ENCODE results near the gene CHPF2.

DNA sequence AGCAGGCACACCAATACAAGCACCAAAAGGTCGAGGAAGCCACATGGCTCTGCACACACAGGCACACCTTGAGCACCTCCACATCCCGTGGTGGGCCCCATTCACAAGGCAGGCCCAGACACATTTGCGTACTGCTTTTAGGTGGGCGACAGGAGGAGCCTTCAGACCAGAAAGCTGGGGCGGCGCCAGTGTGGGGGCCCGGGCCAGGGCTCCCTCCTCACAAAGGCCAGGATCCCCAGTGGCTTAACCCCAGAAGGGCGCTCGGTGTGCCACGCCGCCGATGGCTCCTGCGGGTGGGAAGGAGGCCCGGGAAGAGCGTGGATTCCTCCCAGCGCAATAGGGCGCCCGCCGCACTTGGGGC lies 19.0 kb downstream of the CHPF2 start:
- TF ChIP-seq, protein P1, sequence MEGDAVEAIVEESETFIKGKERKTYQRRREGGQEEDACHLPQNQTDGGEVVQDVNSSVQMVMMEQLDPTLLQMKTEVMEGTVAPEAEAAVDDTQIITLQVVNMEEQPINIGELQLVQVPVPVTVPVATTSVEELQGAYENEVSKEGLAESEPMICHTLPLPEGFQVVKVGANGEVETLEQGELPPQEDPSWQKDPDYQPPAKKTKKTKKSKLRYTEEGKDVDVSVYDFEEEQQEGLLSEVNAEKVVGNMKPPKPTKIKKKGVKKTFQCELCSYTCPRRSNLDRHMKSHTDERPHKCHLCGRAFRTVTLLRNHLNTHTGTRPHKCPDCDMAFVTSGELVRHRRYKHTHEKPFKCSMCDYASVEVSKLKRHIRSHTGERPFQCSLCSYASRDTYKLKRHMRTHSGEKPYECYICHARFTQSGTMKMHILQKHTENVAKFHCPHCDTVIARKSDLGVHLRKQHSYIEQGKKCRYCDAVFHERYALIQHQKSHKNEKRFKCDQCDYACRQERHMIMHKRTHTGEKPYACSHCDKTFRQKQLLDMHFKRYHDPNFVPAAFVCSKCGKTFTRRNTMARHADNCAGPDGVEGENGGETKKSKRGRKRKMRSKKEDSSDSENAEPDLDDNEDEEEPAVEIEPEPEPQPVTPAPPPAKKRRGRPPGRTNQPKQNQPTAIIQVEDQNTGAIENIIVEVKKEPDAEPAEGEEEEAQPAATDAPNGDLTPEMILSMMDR (conservative IDR thresholded peaks at IDR 0.05; ENCODE audit: low read depth in 2 of 2), result no peak
- TF ChIP-seq EZH2 (IDR thresholded peaks at IDR 0.05; ENCODE audit: low read depth, unreplicated experiment), result peak; percentile 59
- no peak for TF ChIP-seq EZH2phosphoT487 (IDR thresholded peaks at IDR 0.05; ENCODE audit: unreplicated experiment)
- TF ChIP-seq, protein P2, sequence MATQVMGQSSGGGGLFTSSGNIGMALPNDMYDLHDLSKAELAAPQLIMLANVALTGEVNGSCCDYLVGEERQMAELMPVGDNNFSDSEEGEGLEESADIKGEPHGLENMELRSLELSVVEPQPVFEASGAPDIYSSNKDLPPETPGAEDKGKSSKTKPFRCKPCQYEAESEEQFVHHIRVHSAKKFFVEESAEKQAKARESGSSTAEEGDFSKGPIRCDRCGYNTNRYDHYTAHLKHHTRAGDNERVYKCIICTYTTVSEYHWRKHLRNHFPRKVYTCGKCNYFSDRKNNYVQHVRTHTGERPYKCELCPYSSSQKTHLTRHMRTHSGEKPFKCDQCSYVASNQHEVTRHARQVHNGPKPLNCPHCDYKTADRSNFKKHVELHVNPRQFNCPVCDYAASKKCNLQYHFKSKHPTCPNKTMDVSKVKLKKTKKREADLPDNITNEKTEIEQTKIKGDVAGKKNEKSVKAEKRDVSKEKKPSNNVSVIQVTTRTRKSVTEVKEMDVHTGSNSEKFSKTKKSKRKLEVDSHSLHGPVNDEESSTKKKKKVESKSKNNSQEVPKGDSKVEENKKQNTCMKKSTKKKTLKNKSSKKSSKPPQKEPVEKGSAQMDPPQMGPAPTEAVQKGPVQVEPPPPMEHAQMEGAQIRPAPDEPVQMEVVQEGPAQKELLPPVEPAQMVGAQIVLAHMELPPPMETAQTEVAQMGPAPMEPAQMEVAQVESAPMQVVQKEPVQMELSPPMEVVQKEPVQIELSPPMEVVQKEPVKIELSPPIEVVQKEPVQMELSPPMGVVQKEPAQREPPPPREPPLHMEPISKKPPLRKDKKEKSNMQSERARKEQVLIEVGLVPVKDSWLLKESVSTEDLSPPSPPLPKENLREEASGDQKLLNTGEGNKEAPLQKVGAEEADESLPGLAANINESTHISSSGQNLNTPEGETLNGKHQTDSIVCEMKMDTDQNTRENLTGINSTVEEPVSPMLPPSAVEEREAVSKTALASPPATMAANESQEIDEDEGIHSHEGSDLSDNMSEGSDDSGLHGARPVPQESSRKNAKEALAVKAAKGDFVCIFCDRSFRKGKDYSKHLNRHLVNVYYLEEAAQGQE (IDR thresholded peaks at IDR 0.05; ENCODE audit: unreplicated experiment), result no peak
- TF ChIP-seq CREB1 (CRISPR knock-in tag; IDR thresholded peaks at IDR 0.05; ENCODE audit: low read depth), result no peak
- TF ChIP-seq POLR2AphosphoS5 (IDR thresholded peaks at IDR 0.05; ENCODE audit: low read depth), result no peak
- no peak for TF ChIP-seq ZNF114 (CRISPR knock-in tag; IDR thresholded peaks at IDR 0.05)
- no peak for TF ChIP-seq JUNB (IDR thresholded peaks at IDR 0.05; ENCODE audit: unreplicated experiment)
- TF ChIP-seq, protein P3, sequence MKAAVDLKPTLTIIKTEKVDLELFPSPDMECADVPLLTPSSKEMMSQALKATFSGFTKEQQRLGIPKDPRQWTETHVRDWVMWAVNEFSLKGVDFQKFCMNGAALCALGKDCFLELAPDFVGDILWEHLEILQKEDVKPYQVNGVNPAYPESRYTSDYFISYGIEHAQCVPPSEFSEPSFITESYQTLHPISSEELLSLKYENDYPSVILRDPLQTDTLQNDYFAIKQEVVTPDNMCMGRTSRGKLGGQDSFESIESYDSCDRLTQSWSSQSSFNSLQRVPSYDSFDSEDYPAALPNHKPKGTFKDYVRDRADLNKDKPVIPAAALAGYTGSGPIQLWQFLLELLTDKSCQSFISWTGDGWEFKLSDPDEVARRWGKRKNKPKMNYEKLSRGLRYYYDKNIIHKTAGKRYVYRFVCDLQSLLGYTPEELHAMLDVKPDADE (IDR thresholded peaks at IDR 0.05), result no peak
- no peak for TF ChIP-seq ZNF331 (CRISPR knock-in tag; IDR thresholded peaks at IDR 0.05; ENCODE audit: low read depth)
- no peak for TF ChIP-seq STAT1 (IDR thresholded peaks at IDR 0.05; ENCODE audit: unreplicated experiment)
- TF ChIP-seq, protein P4, sequence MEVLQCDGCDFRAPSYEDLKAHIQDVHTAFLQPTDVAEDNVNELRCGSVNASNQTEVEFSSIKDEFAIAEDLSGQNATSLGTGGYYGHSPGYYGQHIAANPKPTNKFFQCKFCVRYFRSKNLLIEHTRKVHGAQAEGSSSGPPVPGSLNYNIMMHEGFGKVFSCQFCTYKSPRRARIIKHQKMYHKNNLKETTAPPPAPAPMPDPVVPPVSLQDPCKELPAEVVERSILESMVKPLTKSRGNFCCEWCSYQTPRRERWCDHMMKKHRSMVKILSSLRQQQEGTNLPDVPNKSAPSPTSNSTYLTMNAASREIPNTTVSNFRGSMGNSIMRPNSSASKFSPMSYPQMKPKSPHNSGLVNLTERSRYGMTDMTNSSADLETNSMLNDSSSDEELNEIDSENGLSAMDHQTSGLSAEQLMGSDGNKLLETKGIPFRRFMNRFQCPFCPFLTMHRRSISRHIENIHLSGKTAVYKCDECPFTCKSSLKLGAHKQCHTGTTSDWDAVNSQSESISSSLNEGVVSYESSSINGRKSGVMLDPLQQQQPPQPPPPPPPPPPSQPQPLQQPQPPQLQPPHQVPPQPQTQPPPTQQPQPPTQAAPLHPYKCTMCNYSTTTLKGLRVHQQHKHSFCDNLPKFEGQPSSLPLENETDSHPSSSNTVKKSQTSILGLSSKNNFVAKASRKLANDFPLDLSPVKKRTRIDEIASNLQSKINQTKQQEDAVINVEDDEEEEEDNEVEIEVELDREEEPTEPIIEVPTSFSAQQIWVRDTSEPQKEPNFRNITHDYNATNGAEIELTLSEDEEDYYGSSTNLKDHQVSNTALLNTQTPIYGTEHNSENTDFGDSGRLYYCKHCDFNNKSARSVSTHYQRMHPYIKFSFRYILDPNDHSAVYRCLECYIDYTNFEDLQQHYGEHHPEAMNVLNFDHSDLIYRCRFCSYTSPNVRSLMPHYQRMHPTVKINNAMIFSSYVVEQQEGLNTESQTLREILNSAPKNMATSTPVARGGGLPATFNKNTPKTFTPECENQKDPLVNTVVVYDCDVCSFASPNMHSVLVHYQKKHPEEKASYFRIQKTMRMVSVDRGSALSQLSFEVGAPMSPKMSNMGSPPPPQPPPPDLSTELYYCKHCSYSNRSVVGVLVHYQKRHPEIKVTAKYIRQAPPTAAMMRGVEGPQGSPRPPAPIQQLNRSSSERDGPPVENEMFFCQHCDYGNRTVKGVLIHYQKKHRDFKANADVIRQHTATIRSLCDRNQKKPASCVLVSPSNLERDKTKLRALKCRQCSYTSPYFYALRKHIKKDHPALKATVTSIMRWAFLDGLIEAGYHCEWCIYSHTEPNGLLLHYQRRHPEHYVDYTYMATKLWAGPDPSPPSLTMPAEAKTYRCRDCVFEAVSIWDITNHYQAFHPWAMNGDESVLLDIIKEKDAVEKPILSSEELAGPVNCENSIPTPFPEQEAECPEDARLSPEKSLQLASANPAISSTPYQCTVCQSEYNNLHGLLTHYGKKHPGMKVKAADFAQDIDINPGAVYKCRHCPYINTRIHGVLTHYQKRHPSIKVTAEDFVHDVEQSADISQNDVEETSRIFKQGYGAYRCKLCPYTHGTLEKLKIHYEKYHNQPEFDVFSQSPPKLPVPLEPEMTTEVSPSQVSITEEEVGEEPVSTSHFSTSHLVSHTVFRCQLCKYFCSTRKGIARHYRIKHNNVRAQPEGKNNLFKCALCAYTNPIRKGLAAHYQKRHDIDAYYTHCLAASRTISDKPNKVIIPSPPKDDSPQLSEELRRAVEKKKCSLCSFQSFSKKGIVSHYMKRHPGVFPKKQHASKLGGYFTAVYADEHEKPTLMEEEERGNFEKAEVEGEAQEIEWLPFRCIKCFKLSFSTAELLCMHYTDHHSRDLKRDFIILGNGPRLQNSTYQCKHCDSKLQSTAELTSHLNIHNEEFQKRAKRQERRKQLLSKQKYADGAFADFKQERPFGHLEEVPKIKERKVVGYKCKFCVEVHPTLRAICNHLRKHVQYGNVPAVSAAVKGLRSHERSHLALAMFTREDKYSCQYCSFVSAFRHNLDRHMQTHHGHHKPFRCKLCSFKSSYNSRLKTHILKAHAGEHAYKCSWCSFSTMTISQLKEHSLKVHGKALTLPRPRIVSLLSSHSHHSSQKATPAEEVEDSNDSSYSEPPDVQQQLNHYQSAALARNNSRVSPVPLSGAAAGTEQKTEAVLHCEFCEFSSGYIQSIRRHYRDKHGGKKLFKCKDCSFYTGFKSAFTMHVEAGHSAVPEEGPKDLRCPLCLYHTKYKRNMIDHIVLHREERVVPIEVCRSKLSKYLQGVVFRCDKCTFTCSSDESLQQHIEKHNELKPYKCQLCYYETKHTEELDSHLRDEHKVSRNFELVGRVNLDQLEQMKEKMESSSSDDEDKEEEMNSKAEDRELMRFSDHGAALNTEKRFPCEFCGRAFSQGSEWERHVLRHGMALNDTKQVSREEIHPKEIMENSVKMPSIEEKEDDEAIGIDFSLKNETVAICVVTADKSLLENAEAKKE (CRISPR knock-in tag; IDR thresholded peaks at IDR 0.05), result no peak
- no peak for TF ChIP-seq NANOG (IDR thresholded peaks at IDR 0.05; ENCODE audit: borderline replicate concordance)

Measured in GM23338 (cell line).